Neural crest cell (in vitro differentiated cells): Measurements from ENCODE around the gene KLHL2. TPM values are rescaled to one million over a fixed set of nuclear protein-coding genes. Genes with fewer than 3 reads are reported as not detected.

Source experiments
- DNase-seq: peaks from one replicate; pipeline ENCODE4 v3.0.0; 2021; ENCODE audit warnings: low read depth, mixed read lengths, low spot score
- H3K27ac Mint-ChIP-seq: one replicate; pipeline ENCODE4 v1.8.0; 2021; ENCODE audit warnings: mild to moderate bottlenecking, mixed read lengths; ENCODE audit not compliant: unreplicated experiment
- H3K27me3 Mint-ChIP-seq: 2 replicates; pipeline ENCODE4 v1.8.0; 2021; ENCODE audit warnings: low read depth, mild to moderate bottlenecking, mixed read lengths
- H3K36me3 Mint-ChIP-seq: 2 replicates; pipeline ENCODE4 v1.8.0; 2021; ENCODE audit warnings: low read depth, mild to moderate bottlenecking, mixed read lengths
- H3K4me1 Mint-ChIP-seq: 2 replicates; pipeline ENCODE4 v1.8.0; 2021; ENCODE audit warnings: mixed read lengths
- H3K4me3 Mint-ChIP-seq: one replicate; pipeline ENCODE4 v1.8.0; 2021; ENCODE audit warnings: mild to moderate bottlenecking, mixed read lengths
- H3K9me3 Mint-ChIP-seq: 2 replicates; pipeline ENCODE4 v1.8.0; 2021; ENCODE audit warnings: mixed read lengths
- total RNA-seq: library from RNA; stranded (reverse); gene quantifications from 2 replicates; pipeline ENCODE4 v1.2.1, GENCODE V29; 2021
- TF ChIP-seq, protein P1 (sequence below): fragments of 200-600 bp; sonication (generic); conservative IDR thresholded peaks from 2 replicates; pipeline ENCODE4 v1.5.0; 2021; ENCODE audit warnings: antibody characterized with exemption, mild to moderate bottlenecking

The KLHL2 gene
- total RNA-seq, 1 donor from 2014 or later: 17.4 TPM

GRCh38 chr4:165370530-165370929 lies 163.2 kb downstream of the KLHL2 start:
- Mint-ChIP-seq H3K36me3 (no peaks in the 10 kb centered on the region), H3K27ac (no peak overlapping the region), H3K4me3 (no peak overlapping the region), H3K9me3 (peaks cover 2% of the 10 kb centered on the region), H3K4me1 (no peaks in the 10 kb centered on the region), H3K27me3 (no peaks in the 10 kb centered on the region)
- TF ChIP-seq, protein P1, sequence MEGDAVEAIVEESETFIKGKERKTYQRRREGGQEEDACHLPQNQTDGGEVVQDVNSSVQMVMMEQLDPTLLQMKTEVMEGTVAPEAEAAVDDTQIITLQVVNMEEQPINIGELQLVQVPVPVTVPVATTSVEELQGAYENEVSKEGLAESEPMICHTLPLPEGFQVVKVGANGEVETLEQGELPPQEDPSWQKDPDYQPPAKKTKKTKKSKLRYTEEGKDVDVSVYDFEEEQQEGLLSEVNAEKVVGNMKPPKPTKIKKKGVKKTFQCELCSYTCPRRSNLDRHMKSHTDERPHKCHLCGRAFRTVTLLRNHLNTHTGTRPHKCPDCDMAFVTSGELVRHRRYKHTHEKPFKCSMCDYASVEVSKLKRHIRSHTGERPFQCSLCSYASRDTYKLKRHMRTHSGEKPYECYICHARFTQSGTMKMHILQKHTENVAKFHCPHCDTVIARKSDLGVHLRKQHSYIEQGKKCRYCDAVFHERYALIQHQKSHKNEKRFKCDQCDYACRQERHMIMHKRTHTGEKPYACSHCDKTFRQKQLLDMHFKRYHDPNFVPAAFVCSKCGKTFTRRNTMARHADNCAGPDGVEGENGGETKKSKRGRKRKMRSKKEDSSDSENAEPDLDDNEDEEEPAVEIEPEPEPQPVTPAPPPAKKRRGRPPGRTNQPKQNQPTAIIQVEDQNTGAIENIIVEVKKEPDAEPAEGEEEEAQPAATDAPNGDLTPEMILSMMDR: no peak
- no peak for DNase-seq

Other genes with a start within 250 kb of the KLHL2 start
- 0.19 and 0.27 TPM in 2 replicates for gene TRIM61, start 229.9 kb upstream of the KLHL2 start, total RNA-seq
- not detected in 2 replicates for gene TRIM60, start 175.6 kb upstream of the KLHL2 start, total RNA-seq
- gene TRIM75, start 153.7 kb upstream of the KLHL2 start, total RNA-seq: not detected in 2 replicates
- 14.3 and 15.1 TPM in 2 replicates for gene TMEM192, start 94.7 kb upstream of the KLHL2 start, total RNA-seq
- gene MSMO1, start 120.1 kb downstream of the KLHL2 start, total RNA-seq: 139 and 147 TPM in 2 replicates
- gene CPE, start 171.4 kb downstream of the KLHL2 start, total RNA-seq: 65.2 and 68.8 TPM in 2 replicates